ENCODE results near the gene SLC7A8.
A peak's percentile ranks its signal among the peaks of the same experiment; 100 is the strongest.
"Not testable (repeated sequence)": the region's sequence is repeated elsewhere in the genome, so short reads cannot be mapped to it uniquely, and the experiment has no call there.

SLC7A8 gene

DNA sequence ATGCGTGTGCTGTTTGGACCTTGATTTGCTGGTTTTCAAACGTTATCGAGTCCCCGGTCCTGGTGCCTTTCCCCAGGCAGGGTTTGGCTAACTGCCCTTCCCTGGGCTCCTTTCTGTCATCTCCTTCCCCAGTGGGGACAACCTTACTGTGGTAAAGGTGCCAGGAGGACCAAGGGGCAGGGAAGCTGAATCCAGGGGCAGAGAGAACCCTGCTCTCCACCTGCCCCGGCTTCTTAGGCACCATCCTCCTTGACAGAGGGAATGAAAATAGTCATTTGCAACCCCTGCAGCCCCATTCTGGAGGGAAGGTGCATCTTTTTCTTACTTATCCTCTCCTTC lies 69.4 kb downstream of the SLC7A8 start:
- DNase-seq (ENCODE audit: low read depth in 3 of 3) = no peak

DNA sequence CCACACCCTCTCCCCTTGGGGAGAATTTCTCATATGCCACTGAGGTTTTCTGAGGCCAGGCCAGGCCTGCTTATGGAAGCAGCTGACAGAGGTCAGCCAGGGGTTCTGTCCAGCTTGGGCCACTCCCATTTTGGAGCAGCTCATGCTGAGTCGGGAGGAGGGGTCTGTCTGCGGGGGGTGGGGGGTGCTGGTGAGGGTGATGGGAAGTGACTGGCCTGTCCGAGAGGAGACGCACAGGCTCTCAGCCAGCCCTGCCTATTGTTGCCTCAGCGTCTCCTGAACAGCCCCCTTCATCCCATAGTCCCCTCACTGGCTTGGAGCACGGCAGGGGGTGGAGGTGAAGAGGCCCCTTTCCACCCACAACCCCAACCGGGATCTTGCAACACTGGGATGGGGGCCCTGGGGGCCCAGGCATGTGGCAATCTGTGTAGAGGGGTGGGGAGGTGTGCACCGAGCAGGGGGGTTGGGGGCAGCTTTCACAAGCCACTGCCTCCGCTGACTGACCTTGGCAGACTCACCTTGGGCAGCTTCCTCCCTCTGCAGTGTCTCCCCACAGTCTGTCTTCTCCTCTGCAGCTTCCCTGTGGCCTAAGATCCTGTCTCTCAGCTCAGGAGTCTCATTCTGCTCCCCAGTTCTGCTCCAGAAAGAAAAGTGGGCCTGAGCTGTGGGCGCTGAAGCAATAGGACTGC lies 69.9 kb downstream of the SLC7A8 start:
- DNase-seq (ENCODE audit: low read depth in 3 of 3) = no peak

DNA sequence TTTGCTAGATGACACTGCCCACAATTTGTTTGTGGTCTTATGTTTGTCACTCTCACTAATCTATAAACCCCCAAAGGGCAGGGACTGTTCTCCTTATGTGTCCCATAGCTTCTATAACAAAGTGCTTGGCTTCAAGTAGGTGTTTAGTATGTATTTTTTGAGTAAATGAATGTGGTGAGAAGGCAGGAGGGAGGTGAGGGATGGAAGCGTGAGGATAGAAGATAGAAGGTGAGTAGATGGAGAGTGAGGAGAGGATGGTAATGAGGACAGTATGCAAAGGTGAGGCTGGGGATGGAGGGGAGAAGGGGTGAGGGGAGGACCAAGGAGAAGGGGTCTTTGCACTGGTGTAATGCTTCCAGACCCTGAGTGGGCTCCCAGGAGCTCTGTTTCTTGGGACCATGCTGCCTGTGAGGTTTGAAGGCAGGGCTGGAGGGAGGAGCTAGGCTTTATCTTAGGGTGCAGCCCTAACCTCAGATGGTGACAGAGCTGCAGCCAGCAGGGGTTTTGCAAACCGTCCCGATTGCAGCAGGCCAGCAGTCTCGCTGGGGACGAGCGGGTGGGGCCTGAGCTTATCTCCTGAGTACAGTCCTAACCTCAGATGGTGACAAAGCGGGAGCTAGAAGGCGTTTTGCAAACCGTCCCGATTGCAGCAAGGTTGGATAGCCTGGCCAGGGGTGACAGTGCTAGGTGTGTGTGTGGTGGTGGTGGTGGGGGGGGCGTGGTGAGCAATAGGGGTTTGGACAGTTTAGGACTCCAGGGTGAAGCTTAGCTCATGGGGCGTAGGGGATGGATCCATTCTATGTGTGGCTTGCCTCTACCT lies 70.9 kb downstream of the SLC7A8 start:
- no peak for DNase-seq (ENCODE audit: low read depth in 3 of 3)

DNA sequence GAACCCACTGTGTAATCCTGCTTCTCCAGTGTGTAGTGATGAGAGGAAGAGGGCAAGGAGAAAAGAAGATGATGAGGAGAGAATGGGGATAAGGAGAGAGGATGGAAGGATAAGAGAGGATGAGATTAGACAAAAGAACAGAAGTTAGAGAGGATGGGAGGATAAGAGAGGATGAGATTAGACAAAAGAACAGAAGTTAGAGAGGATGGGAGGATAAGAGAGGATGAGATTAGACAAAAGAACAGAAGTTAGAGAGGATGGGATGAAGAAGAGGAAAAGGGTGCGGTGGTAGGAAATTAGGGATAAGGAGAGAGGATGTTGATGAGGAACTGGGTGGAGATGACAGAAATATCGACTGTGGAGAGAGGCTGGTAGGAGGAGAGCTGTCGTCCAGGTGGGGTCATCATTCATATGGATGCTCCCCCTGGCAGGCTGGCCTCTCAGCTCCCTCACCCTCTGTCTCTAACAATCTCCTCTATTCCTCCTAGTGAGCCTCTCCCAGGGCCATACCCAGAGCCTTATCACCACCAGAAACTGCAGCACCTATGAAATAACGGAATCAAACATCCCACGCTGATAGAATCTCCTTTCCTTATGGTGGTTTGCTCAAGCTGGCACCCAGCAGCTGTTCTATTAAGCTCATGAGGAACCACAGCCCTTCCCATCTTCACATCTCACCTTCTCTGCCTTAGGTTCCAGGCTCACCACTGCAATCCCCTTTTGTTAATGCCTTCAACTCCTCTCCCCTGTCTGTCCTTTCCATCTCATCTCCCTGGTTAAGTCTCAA lies 72.7 kb downstream of the SLC7A8 start:
- no peak for DNase-seq (ENCODE audit: low read depth in 3 of 3)

DNA sequence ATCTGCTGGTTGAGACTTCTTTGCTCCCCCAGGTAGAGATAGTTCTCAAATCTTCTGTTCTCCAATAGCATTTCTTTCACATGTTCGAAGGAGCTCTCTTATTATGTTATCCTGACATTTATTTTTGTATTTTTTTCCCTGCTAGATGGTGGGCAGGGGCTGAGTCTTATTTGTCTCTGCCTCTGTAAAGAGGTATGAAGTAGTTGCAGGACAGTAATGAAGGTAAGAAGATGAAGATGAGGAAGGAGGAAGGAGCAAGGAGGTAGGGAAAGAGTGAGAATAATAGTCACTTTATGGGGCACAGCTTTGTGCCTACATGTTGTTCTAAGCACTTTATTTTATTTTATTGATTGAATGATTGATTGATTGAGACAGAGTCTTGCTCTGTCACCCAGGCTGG lies 73.7 kb downstream of the SLC7A8 start:
- no peak for DNase-seq (ENCODE audit: low read depth in 3 of 3)

DNA sequence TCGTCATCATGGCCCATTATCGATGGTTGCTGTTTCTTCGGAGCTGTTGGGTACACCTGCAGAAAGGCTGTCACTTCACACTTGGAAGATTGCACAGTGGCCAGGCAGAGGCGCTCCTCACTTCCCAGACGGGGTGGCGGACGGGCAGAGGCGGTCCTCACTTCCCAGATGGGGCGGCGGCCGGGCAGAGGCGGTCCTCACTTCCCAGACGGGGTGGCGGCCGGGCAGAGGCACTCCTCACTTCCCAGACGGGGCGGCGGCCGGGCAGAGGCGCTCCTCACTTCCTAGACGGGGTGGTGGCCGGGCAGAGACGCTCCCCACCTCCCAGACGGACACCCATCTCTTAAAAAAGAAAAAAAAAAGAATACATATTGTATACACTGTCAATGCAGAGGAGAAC lies 75.3 kb downstream of the SLC7A8 start:
- not testable (repeated sequence) for DNase-seq (ENCODE audit: low read depth in 3 of 3)

DNA sequence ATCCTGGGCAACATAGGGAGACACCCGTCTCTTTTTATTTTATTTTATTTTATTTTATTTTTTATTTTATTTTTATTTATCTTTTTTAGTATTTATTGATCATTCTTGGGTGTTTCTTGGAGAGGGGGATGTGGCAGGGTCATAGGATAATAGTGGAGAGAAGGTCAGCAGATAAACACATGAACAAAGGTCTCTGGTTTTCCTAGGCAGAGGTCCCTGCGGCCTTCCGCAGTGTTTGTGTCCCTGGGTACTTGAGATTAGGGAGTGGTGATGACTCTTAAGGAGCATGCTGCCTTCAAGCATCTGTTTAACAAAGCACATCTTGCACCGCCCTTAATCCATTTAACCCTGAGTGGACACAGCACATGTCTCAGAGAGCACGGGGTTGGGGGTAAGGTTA lies 75.8 kb downstream of the SLC7A8 start:
- DNase-seq (ENCODE audit: low read depth in 3 of 3) = not testable (repeated sequence)

DNA sequence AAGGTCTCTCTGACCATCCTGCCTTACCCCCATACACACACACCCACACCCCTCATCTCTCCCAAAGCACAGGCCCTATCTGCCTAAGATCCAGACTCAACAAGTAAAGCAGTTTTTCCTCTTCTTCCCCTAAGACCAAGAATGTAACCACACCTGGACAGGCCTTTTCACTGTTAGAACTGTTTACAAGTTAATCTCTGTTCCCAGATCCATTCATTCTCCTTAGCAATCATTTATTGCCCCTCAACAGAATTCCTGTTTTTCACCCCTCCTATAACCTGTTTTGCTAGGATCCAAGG lies 76.8 kb downstream of the SLC7A8 start:
- no peak for DNase-seq (ENCODE audit: low read depth in 3 of 3)

DNA sequence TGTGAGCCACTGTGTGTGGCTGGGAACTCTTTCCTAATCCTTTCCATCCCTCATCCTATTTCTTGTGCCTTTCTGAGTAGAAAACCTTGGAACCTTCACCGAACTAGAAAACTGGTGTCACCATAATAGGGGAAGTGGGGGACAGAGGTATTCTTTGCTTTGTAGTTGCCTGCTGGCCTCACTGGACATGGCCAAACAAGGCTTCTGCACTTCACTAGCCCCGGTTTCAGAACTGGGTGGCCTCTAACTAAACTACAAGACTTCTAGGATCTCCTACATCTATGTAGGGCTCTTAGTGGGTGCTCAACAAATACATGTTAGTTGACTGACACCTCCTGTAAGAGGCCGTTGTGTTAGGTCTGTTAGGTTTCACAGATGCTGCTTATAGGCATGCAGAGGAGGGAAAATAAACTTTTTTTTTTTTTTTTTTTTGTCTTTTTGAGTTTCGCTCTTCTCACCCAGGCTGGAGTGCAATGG lies 78.1 kb downstream of the SLC7A8 start:
- no peak for DNase-seq (ENCODE audit: low read depth in 3 of 3)

DNA sequence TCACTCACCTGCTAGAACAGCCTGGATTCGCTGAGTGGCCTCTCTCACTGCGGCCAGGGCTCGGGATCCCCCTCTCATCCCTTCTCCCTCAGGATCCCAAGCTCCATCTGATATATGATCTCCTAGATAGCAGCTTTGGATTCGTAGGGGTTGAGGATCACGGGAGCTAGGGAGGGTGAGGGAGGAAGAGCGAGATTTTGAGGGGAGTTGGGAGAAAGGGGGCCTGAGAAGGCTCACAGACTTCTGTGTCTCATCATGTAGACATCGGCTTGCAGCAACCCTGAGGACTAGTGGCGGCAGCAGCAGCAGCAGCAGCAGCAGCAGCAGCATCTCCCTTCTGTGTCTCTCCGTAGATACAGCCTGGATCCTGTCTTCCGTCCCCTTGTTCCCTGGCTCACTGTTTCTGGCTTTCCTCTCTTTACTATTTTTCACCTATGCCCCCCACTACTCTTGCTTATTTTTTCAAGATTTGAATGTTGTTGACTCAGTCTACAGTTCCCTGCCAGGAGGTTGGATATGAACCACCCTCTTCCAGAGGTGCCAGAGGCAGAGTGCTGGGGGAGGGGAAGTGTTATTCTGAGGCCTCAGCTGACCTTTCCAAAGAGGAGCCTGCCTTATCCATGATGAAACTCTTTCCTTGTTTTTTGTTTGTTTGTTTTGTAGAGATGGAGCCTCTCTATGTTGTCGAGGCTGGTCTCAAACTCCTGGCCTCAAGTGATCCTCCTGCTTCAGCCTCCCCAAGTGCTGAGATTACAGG lies 78.7 kb downstream of the SLC7A8 start, which contains the start of gene CIROP:
Gene CIROP (minus strand): TSS at position 399 of the 757 bp plus-strand sequence. CDS start 69 bp downstream, at position 330.
- no peak for DNase-seq (ENCODE audit: low read depth in 3 of 3)

DNA sequence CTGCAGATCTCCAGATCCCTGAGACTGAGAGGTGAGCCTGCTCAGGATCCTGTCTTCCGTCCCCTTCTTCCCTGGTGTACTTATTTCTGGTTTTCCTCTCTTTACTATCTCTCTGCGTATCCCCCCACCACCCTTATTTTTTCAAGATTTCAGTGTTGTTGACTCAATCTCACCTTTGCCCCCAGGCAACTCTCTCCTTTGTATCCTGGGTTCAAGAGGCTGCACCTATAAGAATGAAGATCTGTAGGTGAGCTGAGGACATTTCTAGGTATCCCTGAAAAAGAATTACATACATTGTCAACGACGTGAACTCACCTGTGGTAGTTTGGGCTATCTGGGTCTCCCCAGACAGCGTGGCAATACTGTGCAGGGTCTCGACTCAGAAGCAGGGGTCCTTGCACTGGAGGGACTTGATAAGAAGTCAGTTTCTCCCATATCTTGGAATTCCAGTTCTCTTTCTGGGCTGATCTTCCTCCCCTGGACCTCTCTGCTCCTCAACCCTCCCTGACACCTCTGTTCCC lies 79.3 kb downstream of the SLC7A8 start:
- DNase-seq (ENCODE audit: low read depth in 3 of 3) = no peak

DNA sequence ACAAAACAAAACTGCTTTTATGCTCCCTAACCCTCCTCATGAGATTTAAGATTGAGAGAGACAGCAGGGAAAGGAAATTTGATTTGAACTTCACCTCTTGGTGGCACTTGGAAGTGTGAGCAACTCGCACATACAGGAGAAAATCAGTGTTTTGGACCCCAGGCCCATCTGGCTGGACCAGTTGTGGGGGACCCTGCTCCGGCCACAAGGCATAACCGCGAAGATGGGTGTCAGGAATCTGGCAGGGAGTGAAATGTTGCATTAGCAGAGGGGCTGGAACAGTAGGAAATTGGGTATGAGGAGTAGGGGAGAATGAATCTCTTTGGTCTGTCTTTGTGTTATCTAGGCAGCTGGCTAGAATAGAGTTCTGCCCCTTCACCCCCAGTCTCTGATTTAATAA lies 79.9 kb downstream of the SLC7A8 start:
- DNase-seq (ENCODE audit: low read depth in 3 of 3) = no peak

DNA sequence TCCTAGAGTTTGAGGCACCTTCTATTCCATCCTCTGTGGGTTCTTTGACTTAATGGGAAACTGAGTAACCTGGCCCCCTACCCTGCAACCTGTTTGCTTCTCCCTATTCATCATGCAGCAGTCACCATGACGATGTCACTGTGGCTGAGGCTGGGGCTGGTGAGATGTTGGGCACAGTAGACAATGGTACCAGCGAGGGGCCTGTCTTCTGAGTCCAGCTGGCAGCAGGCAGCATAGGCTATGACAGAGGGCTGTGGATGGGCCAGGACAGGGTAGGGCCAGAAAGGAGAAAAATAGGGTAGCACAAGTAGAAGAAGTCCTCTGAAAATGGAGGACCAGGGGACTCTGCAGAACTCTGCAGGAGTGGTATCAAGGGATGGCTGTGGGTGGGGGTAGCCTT lies 80.7 kb downstream of the SLC7A8 start:
- no peak for DNase-seq (ENCODE audit: low read depth in 3 of 3)

DNA sequence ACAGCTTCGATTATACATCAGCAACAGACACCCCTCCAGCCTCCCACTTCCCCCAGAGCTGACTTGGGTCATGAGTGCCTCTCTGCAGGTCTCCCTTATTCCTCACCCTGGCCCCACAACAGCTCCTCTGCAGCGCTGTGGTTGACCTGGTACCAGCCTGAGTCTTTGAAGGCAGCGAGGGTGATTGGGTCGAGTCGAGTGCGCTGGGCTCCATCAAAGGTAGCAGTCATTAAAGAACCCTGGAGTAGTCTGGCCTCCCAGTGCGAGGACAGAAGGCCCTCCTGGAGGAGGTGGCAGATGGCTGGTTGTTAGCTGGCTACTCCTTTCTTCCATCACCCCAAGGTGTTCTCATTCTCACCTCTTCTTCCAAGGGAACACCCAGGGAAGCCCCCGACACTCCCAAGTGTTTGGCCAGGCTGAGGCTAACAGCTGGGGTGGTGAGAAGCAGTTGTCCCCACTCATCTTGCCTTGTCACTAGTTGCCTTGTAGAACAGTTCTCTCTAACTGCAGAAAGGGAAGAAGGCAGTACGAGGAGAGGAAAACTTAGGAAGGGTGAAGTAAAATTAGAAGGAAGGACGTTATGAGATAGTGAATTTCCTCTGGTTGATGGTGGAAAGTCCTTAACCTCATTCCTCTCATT lies 81.4 kb downstream of the SLC7A8 start:
- no peak for DNase-seq (ENCODE audit: low read depth in 3 of 3)

DNA sequence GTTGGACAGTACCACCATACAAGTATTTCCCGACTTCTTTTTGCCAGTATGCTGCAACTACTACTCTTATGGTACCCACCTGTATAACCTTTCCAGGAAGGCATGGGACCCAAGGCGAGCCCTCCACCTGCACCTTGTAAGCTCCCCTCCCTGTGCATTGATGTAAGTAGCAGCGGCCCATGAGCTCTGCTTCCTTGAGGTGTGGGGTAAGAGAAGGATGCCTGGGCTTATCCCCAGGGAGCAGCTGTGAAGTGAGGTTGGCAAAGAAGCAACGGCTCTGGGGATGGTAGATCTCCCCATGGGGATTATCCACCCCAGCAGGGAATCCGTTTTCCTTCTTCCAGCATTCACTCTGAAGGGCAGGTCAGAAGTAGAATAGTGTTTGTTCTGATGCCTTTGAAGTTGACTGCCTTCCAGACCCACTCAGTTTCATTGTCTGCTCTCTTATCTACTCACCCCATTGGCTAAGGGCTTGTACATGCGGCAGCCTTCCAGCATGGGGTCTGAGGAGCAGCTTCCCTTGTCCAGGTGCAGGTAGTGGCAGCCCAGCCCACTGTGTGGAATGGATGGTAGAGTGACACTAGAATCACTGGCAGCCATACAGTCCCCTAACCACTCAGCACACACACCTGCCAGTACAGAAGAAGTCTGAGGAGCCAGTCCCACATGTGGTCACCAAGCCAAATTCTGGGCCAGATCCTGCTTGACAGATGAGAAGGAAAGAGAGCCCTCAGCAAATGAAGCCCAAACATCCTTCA lies 82.1 kb downstream of the SLC7A8 start:
- DNase-seq (ENCODE audit: low read depth in 3 of 3) = no peak

DNA sequence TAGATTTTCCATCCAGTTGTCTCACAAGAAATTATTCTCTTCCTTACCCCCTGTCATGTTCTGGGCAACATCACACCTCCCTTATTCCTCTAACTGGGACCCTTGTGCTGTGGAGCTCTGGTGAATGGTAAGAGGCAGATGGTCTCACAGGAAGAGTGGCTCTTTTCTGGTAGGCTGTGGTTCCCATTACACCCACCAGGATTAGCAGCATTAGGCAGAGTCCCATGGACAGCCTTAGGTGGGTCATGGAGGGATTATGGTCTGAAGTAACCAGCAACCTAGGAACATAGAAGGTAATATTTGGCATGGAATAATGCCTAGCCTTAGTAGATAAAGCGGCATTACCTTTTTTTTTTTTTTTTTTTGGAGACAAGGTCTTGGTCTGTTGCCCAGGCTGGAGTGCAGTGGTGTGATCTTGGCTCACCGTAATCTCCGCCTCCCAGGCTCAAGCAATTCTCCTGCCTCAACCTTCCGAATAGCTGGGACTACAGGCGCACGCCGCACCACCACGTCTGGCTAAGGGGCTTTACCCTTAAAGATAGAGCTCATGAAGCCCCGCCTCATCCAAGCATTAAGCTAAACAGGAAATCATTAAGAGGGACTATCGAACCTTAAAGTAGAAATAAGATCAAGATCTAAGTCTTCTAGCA lies 84.1 kb downstream of the SLC7A8 start:
- no peak for DNase-seq (ENCODE audit: low read depth in 3 of 3)

DNA sequence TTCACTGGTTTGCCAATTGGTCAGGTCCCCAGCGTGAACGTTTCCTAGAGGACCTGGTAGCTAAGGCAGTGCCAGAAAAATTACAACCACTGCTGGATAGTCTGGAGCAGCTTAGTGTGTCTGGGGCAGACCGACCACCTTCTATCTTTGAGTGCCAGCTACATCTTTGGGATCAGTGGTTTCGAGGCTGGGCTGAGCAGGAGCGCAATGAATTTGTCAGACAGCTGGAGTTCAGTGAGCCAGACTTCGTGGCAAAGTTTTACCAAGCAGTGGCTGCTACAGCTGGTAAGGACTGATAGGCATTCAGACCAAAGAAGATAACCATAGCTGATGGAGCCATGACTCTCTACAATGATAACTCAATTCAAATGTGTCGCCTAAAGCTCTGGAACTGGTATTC lies 85.7 kb downstream of the SLC7A8 start:
- DNase-seq (ENCODE audit: low read depth in 3 of 3) = no peak

DNA sequence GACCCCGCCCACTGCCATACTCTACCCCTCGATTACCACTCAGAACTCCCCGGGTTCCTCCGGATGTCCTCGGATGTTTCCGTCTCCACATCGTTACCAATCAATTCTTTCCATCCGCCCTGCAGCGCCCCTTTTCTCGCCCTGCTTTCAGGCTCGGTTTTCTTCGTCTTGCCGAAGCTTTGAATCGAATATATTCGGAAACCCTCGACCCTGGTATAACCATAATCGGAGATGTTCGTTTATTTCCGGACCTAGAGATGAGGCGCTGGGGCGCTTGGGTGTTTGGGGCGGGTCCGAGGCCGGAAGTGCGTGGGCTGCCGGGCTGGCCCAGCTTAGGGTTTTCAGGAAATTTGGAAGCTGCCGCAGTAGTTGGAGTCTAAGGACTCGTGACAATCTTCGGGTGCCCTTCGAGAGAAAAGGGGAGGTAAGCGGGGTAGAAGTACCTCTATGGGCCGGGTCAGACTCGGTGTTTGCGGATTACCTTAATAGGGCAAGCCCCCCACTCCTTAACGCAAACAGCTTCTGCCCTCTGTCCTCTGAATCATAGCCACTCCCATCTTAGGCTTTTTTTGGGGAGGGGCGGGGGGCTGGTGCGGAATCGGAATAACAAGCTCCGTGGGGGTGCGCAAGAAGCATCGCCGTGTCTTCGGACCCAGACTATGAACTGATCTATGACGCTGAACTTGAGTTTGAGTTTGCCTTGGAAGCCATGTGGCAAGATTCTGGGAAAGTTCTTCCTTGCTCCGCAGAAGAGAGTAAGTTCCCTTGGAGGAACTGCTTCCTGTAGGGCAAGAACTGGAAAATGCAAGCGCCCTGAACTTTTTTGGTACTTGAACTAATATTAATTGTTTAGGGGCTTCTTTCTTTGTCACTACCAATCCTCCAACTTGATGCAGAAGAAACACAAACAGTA lies 88.0 kb downstream of the SLC7A8 start, which contains the start of gene C14orf119:
Gene C14orf119 (plus strand): TSS at position 310 of the 913 bp plus-strand sequence. CDS start 2,154 bp downstream, outside the sequence.
- DNase-seq (ENCODE audit: low read depth in 3 of 3) = peak in 1 of 3 experiments; percentile 98
